Liver (tissue), 3 donors: Measurements from ENCODE around the gene ATG9B.

Source experiments
- ATF3 ChIP-seq: IDR thresholded peaks from 2 replicates; pipeline ENCODE4 v1.6.1; 2016; ENCODE audit warnings: antibody characterized with exemption
- FOXA1 ChIP-seq: IDR thresholded peaks from 2 replicates; pipeline ENCODE4 v1.6.1; 2016; ENCODE audit warnings: antibody characterized with exemption
- GABPA ChIP-seq, 2 donors: IDR thresholded peaks in 1 of 2; conservative IDR thresholded peaks in 1 of 2; 2 replicates each; pipeline ENCODE4 v1.6.1; 2016; ENCODE audit warnings: antibody characterized with exemption in 2 of 2, mild to moderate bottlenecking in 1 of 2, moderate library complexity in 1 of 2
- HNF4A ChIP-seq, 2 donors: conservative IDR thresholded peaks; 2 replicates each; pipeline ENCODE4 v1.6.1; 2016; ENCODE audit warnings: antibody characterized with exemption in 2 of 2, mild to moderate bottlenecking in 2 of 2
- JUND ChIP-seq, 2 donors: IDR thresholded peaks; 2 replicates each; pipeline ENCODE4 v1.6.1; 2016; ENCODE audit warnings: antibody characterized with exemption in 2 of 2
- NR2F2 ChIP-seq: IDR thresholded peaks from 2 replicates; pipeline ENCODE4 v1.6.1; 2016; ENCODE audit warnings: antibody characterized with exemption
- RAD21 ChIP-seq, 2 donors: IDR thresholded peaks; 2 replicates each; pipeline ENCODE4 v1.6.1; 2016; ENCODE audit warnings: antibody characterized with exemption in 2 of 2, mild to moderate bottlenecking in 2 of 2
- RXRA ChIP-seq, 2 donors: IDR thresholded peaks; 2 replicates each; pipeline ENCODE4 v1.6.1; 2017 to 2018; ENCODE audit warnings: antibody characterized with exemption in 2 of 2, mild to moderate bottlenecking in 1 of 2
- SP1 ChIP-seq: IDR thresholded peaks from 2 replicates; pipeline ENCODE4 v1.6.1; 2018; ENCODE audit warnings: antibody characterized with exemption, mild to moderate bottlenecking
- TAF1 ChIP-seq: conservative IDR thresholded peaks from 2 replicates; pipeline ENCODE4 v1.6.1; 2016; ENCODE audit warnings: antibody characterized with exemption, mild to moderate bottlenecking
- YY1 ChIP-seq: IDR thresholded peaks from 2 replicates; pipeline ENCODE4 v1.6.1; 2016; ENCODE audit warnings: antibody characterized with exemption, mild to moderate bottlenecking
- TF ChIP-seq, protein P1 (sequence below): fragments of 150-350 bp; IDR thresholded peaks from 2 replicates; pipeline ENCODE4 v1.5.1; 2017; ENCODE audit warnings: improper control_type of control experiment, low read depth, low read length; ENCODE audit not compliant: missing input control
- TF ChIP-seq, protein P2 (sequence below): IDR thresholded peaks from 2 replicates; pipeline ENCODE4 v1.6.1; 2016; ENCODE audit warnings: antibody characterized with exemption, mild to moderate bottlenecking
- TF ChIP-seq, protein P3 (sequence below): IDR thresholded peaks from 2 replicates; pipeline ENCODE4 v1.6.1; 2016; ENCODE audit warnings: antibody characterized with exemption
- donor health status: healthy.
- donor health status: healthy.

DNA sequence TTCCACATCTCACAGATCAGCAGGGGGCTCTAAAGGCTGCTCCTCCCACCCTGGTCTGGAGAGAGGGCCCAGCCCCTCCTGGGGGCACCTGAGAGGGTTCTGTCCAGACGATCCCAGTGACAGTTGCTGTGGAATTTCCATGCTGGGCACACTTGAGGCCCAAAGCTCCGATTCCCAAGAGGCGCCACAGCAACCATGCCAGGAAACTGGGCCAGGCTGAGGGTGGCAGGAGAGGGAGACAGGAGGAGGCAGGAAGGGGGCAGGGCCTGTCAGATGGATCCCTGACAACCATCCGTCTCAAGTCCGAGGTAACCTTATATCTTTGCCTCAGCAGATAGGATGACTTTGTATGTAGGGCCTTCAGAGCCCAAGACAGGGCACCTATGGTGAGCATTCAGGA is 37.7 kb downstream of the ATG9B start:
- TF ChIP-seq, protein P1, sequence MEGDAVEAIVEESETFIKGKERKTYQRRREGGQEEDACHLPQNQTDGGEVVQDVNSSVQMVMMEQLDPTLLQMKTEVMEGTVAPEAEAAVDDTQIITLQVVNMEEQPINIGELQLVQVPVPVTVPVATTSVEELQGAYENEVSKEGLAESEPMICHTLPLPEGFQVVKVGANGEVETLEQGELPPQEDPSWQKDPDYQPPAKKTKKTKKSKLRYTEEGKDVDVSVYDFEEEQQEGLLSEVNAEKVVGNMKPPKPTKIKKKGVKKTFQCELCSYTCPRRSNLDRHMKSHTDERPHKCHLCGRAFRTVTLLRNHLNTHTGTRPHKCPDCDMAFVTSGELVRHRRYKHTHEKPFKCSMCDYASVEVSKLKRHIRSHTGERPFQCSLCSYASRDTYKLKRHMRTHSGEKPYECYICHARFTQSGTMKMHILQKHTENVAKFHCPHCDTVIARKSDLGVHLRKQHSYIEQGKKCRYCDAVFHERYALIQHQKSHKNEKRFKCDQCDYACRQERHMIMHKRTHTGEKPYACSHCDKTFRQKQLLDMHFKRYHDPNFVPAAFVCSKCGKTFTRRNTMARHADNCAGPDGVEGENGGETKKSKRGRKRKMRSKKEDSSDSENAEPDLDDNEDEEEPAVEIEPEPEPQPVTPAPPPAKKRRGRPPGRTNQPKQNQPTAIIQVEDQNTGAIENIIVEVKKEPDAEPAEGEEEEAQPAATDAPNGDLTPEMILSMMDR: no peak
- no peak for TF ChIP-seq HNF4A (conservative IDR thresholded peaks at IDR 0.05)
- no peak for TF ChIP-seq RXRA (IDR thresholded peaks at IDR 0.05)
- TF ChIP-seq, protein P2, sequence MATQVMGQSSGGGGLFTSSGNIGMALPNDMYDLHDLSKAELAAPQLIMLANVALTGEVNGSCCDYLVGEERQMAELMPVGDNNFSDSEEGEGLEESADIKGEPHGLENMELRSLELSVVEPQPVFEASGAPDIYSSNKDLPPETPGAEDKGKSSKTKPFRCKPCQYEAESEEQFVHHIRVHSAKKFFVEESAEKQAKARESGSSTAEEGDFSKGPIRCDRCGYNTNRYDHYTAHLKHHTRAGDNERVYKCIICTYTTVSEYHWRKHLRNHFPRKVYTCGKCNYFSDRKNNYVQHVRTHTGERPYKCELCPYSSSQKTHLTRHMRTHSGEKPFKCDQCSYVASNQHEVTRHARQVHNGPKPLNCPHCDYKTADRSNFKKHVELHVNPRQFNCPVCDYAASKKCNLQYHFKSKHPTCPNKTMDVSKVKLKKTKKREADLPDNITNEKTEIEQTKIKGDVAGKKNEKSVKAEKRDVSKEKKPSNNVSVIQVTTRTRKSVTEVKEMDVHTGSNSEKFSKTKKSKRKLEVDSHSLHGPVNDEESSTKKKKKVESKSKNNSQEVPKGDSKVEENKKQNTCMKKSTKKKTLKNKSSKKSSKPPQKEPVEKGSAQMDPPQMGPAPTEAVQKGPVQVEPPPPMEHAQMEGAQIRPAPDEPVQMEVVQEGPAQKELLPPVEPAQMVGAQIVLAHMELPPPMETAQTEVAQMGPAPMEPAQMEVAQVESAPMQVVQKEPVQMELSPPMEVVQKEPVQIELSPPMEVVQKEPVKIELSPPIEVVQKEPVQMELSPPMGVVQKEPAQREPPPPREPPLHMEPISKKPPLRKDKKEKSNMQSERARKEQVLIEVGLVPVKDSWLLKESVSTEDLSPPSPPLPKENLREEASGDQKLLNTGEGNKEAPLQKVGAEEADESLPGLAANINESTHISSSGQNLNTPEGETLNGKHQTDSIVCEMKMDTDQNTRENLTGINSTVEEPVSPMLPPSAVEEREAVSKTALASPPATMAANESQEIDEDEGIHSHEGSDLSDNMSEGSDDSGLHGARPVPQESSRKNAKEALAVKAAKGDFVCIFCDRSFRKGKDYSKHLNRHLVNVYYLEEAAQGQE: no peak
- TF ChIP-seq GABPA (IDR thresholded peaks at IDR 0.05 in 1 of 2, conservative IDR thresholded peaks at IDR 0.05 in 1 of 2): no peak
- no peak for TF ChIP-seq SP1
- no peak for TF ChIP-seq YY1
- no peak for TF ChIP-seq ATF3
- TF ChIP-seq JUND (IDR thresholded peaks at IDR 0.05): no peak
- TF ChIP-seq TAF1: no peak
- TF ChIP-seq, protein P3, sequence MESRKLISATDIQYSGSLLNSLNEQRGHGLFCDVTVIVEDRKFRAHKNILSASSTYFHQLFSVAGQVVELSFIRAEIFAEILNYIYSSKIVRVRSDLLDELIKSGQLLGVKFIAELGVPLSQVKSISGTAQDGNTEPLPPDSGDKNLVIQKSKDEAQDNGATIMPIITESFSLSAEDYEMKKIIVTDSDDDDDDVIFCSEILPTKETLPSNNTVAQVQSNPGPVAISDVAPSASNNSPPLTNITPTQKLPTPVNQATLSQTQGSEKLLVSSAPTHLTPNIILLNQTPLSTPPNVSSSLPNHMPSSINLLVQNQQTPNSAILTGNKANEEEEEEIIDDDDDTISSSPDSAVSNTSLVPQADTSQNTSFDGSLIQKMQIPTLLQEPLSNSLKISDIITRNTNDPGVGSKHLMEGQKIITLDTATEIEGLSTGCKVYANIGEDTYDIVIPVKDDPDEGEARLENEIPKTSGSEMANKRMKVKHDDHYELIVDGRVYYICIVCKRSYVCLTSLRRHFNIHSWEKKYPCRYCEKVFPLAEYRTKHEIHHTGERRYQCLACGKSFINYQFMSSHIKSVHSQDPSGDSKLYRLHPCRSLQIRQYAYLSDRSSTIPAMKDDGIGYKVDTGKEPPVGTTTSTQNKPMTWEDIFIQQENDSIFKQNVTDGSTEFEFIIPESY: no peak
- TF ChIP-seq RAD21 (IDR thresholded peaks at IDR 0.05): no peak
- no peak for TF ChIP-seq FOXA1
- no peak for TF ChIP-seq NR2F2
